GM19043 (cell line): ENCODE measurements around the gene ISL1.

ENCODE experiments used
- ATAC-seq: cut with Tn5 transposase; IDR thresholded peaks from one replicate; pipeline ENCODE4 v1.9.1; 2021; ENCODE audit warnings: low read depth; ENCODE audit not compliant: unreplicated experiment

ISL1 gene

DNA sequence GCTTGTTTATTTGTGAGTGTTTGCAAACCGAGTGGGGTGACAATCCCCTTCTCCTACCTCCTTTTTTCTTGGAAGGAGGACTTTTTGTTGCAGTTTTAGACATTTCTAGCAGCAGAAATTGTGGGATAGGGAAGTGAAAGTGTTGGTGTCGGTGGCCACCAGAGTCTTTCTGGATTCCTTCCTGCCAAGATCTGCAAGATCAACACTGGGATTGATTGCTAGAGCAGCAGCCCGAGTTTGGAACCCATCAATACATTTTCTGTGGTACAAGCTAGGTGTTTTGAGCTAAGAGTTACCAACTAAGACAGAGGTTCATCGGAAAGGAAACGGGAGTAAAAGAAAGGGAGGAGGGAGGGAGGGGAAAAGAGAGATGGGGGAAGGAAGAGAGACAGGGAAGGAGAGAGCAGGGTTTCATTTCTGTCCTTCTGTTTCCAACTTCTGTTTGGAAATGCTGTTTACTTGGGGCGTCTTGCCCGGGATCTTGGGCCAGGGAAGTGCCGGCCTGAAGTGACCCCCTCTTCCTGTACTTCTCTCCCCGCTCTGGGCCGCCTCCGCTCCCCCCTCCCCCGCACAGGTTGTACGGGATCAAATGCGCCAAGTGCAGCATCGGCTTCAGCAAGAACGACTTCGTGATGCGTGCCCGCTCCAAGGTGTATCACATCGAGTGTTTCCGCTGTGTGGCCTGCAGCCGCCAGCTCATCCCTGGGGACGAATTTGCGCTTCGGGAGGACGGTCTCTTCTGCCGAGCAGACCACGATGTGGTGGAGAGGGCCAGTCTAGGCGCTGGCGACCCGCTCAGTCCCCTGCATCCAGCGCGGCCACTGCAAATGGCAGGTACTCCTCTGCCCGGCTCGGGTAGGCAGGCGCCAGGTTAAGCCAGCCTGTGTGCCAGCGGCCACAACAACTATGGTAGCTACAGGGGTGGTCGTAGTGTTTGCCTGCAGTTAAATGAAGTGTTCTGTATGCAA is 4.0 kb downstream of the ISL1 start:
- ATAC-seq, result no peak

DNA sequence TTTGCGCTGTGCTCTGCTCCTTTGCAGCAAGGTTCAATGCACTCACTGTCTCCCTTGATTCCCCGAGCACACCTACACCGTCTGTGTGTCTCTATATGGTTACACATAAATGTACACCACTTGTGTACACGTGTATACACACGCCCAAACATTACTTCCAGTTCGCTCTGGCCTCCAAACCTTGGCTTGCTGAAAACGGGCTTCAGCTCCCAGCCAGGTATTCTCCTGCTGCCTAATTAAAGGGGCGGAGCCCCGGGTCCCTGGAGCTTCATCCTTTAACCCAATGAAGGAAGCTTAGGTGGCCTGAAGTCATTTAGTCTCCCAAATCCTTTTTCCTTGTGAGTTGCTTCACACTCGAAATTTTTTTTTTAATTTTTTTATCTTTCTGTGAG is 4.6 kb downstream of the ISL1 start:
- no peak for ATAC-seq

GRCh38 chr5:51388488-51389287 is 5.4 kb downstream of the ISL1 start:
- no peak for ATAC-seq

DNA sequence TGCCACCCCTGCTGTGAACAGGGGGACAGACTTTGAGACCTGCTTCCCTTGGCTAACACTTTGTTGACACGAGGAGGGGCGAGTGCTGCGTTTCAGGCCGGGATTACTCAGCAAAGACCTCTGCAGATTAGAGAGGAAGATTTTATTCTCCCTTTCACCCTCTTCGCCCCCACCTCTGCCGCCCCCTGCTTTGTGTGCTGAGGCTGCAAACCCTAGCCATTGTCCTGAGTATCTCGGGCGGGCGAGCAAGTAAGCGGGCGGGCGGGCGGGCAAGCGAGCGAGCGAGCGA is 6.0 kb downstream of the ISL1 start:
- ATAC-seq, result no peak

DNA sequence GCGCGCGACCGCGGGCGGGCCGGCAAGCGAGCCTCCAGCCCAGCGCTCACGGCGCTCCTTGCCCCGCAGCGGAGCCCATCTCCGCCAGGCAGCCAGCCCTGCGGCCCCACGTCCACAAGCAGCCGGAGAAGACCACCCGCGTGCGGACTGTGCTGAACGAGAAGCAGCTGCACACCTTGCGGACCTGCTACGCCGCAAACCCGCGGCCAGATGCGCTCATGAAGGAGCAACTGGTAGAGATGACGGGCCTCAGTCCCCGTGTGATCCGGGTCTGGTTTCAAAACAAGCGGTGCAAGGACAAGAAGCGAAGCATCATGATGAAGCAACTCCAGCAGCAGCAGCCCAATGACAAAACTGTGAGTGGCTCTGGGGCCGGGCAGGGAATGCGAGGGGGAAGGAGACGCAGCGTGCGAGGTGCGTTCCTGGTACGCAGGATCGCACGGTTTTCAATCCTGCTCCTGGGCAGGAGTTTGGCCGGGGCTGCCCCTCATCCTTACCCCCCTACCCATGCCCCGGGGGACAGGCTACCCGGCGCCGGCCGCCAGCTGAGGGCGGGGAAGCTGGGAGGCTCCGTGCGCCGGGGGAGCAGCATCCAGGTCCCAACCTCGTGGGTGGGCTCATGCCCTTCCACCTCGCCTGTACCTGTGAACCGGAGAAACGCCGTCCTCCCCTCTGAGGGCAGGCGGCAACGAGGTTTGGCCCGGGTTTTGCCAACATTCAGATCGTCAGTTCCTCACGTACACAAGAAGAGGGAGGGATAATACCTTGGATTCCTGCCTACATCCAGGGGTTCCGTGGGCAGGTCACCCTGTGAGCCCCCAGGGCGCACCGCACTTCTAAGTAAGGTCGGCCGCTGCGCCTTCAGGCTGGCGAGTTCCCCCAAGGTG is 6.6 kb downstream of the ISL1 start:
- ATAC-seq, result no peak

- ATAC-seq, result no peak
Measured at GRCh38 chr5:51391175-51391574, 7.9 kb downstream of the ISL1 start.

- ATAC-seq, result no peak
Measured at GRCh38 chr5:51392689-51393199, 9.5 kb downstream of the ISL1 start.

GRCh38 chr5:51394609-51395008 is 11.4 kb downstream of the ISL1 start:
- ATAC-seq, result no peak

GRCh38 chr5:51395245-51395644 is 12.0 kb downstream of the ISL1 start:
- no peak for ATAC-seq

GRCh38 chr5:51395666-51396356 is 12.6 kb downstream of the ISL1 start:
- no peak for ATAC-seq

DNA sequence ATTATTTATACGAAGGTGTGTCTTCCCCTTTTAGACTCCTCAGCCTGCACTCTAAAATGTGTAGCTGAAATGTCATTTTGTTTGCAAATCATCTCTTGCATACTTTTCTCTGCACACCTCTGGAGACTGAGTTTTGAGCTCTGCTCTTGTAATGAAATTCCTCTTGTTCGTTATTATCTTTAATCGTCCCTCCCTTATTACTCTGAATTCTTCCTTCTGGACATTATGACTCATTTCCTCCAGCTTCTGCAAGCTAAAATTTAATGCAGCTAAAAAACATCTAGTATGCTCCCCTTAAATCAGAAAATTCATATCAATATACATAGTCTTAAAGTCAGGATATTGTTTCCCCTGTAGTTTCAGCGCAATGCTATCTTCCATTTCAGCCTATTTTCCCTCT is 13.5 kb downstream of the ISL1 start:
- ATAC-seq, result no peak

- no peak for ATAC-seq
Measured at GRCh38 chr5:51397996-51398395, 14.7 kb downstream of the ISL1 start.

- no peak for ATAC-seq
Measured at GRCh38 chr5:51398875-51399642, 15.8 kb downstream of the ISL1 start.

DNA sequence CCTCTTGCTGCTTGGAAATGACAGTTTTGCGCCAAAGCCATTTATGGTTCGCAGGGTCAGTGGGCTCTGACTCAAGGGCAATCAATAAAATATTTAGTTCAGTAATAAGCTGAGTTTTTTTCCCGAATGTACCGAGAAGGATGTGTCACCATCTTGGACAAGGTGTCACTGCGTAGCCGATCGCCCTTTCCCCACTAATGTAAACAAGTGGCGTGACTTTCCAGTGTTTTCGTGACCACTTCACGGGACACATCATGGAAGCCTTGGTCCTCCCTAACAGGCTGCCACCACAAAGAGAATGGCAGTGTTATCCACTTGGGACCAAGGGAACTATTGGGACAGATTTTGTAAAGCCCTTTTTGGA is 16.4 kb downstream of the ISL1 start:
- ATAC-seq, result no peak

- no peak for ATAC-seq
Measured at GRCh38 chr5:51404255-51404654, 21.0 kb downstream of the ISL1 start.

DNA sequence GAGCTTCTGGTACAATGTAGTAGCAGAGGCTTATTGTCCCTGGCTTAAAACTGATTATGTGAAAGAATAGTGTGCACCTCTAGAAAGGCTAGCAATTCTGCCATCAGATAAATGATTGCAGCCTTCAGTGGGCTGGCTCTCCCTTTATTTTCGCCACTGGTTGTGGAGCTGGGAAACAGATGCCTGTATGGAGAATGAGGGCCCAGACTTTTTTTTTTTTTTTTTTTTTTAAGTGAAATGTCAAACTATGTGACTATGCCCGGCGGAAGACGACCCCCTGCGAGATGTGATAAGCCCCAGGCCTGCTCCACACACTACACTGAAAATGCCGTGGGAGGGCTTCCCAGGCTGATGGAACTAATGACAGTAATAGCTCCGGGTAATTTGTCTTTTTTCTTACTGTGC is 28.7 kb downstream of the ISL1 start:
- ATAC-seq, result no peak

GRCh38 chr5:51414516-51414915 is 31.3 kb downstream of the ISL1 start:
- ATAC-seq, result no peak

- ATAC-seq, result no peak
Measured at GRCh38 chr5:51416149-51416548, 32.9 kb downstream of the ISL1 start.

GRCh38 chr5:51433052-51433710 is 49.9 kb downstream of the ISL1 start:
- no peak for ATAC-seq
